ENCODE measurements around the gene NAV2.
"Not testable (repeated sequence)": the region's sequence is repeated elsewhere in the genome, so short reads cannot be mapped to it uniquely, and the experiment has no call there.

The NAV2 gene

DNA sequence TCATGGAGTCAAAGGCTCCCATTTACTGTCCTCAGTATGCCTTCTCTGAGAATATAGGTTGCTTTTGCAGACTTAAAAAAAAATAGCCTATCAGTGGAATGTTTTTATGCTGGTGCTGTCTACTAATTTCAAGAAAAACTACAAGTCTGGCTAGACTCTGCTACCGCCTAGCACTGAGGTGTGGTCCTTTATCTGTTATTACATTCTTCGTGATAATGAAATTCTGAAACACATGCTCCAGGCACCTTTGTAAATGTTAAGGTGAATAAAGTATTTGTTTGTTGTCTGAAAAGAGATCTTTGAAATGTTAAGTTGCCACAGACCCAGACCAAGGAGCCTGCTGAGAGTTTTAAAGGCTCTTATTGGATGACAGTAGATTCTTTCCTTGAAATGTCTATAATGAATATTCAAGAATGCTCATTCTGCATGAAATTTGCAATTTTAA, 352.3 kb downstream of the NAV2 start:
- no peak overlapping the region for H3K4me3 ChIP-seq (ENCODE audit: low read depth, low read length)

DNA sequence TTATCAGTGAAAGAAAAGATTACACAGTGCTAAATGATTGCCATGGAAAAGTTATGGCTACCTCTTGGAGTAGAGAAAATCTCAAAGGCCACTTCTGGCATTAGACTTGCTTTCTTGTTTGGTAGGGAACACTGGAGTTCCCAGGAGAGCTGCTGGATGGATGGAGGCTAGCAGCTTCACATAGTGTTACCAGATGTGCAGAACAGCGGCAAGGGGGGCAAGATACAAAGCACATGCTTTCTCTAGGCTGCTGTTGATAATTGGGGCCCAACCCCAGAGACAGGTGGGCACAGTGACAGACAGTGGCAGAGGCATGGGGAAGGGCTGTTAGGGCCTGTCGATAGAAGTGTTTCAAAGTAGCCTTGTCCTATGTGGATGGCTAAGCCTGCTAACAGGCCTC, 352.8 kb downstream of the NAV2 start:
- no peak overlapping the region for H3K4me3 ChIP-seq (ENCODE audit: low read depth, low read length)

- H3K4me3 ChIP-seq (ENCODE audit: low read depth, low read length) = no peak overlapping the region
Measured at GRCh38 chr11:20066013-20066782, 353.6 kb downstream of the NAV2 start.

- H3K4me3 ChIP-seq (ENCODE audit: low read depth, low read length) = no peak overlapping the region
Measured at GRCh38 chr11:20066783-20067156, 354.1 kb downstream of the NAV2 start.

DNA sequence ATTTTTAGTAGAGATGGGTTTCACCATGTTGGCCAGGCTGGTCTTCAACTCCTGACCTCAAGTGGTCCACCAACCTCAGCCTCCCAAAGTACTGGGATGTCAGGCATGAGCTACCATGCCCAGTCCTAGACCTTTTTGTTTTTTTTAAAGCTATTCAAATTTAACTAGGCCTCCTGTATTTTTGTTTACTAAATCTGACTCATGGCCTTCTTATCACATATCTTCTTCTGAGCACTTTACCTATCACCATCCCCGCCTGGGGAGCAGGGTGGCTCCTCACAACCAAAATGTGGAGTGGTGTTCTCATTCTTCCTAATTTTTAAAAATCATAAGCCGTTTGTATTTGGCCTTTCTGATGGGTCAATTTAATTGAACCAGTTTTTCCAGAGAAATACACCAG, 355.0 kb downstream of the NAV2 start:
- no peak overlapping the region for H3K4me3 ChIP-seq (ENCODE audit: low read depth, low read length)

- H3K4me3 ChIP-seq (ENCODE audit: low read depth, low read length) = no peak overlapping the region
Measured at GRCh38 chr11:20068691-20069090, 356.1 kb downstream of the NAV2 start.

DNA sequence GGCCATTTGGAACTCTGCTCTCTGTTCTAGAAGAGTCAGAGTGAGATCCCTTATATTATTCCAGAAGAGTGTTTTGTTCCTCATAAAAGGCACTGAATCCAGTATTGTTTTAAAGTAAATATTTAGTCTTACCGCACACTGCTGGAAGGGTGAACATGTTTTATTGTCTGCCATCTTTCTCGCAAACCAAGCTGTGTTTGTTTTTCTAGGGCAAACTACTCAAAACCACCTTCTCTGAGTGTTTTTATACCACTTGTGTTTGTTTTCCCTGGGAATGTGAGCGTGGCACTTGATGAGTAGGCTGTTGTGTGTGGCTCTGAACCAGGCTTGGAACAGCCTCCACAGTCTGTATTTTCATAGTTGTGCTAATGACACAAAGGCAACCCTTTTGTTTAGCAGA, 357.8 kb downstream of the NAV2 start:
- no peak overlapping the region for H3K4me3 ChIP-seq (ENCODE audit: low read depth, low read length)

DNA sequence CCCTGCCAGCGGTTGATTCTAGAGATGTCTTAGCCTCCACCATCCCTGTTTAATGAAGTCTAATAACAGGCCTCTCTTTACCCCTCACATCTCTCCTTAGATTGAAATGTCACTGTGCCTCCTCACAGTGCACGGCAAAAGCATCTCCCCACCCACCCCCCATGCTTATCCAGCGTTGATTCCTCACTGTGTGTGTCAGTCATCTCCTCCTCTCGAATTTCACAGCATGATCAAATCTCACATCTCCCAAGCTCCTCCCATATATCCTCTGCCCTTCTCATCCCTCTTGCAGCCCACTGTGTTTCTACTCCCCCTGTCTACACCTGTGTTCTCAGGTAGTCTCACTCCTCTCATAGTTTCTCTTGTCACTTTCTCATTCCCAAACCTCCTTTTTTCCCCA, 363.0 kb downstream of the NAV2 start:
- no peak overlapping the region for H3K4me3 ChIP-seq (ENCODE audit: low read depth, low read length)

DNA sequence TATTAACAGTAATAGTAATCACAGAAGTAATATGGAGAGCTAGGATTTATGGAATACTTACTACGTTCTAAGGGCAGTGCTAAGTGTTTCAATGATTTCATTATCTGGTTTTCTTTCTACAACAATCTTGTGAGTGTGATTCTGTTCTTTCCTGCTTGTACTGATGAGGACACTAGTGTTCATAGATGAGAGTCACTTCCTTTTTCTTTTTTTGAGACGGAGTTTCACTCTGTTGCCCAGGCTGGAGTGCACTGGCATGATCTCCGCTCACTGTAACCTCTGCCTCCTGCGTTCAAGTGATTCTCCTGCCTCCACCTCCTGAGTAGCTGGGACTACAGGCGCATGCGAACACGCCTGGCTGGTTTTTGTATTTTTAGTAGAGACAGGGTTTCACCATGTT, 366.2 kb downstream of the NAV2 start:
- H3K4me3 ChIP-seq (ENCODE audit: low read depth, low read length) = no peak overlapping the region

- no peak overlapping the region for H3K4me3 ChIP-seq (ENCODE audit: low read depth, low read length)
Measured at GRCh38 chr11:20080032-20080685, 367.5 kb downstream of the NAV2 start.

DNA sequence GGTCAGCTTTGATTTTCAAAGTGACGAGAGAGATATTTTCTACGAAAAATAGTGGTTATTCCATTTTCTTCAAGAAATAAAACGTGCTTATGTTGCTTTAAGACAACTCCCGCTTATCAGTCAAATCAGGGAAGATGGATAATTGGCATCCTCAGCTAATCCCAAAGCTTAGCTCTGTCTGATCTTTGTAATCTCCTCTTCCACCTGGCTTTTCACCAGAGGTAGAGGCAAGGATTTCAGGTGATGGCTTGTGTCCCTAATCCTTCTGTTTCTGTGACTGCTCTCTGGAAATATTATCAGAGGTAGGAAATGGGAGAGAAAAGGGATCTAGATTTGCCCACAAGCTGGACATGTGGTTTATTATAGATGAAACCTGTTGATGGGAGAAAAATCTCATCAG, 368.7 kb downstream of the NAV2 start:
- no peak overlapping the region for H3K4me3 ChIP-seq (ENCODE audit: low read depth, low read length)

DNA sequence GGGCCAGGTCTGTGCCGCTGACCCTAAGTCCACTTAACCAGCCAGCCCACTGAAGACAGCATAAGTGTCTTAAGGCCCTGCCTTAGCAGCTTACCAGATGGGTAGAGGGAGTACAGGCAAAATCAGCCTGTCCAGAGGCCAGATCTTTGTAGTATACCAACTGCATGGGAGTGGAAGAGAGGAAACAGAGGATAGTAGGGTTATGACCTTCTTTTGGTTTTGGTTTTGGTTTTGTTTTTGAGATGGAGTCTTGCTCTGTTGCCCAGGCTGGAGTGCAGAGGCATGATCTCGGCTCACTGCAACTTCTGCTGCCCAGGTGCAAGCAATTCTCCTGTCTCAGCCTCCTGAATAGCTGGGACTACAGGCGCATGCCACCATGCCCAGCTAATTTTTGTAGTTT, 371.2 kb downstream of the NAV2 start:
- not testable (repeated sequence) for H3K4me3 ChIP-seq (ENCODE audit: low read depth, low read length)

- no peak overlapping the region for H3K4me3 ChIP-seq (ENCODE audit: low read depth, low read length)
Measured at GRCh38 chr11:20084921-20085814, 372.5 kb downstream of the NAV2 start.

- no peak overlapping the region for H3K4me3 ChIP-seq (ENCODE audit: low read depth, low read length)
Measured at GRCh38 chr11:20085918-20086317, 373.3 kb downstream of the NAV2 start.

GRCh38 chr11:20087118-20087521, 374.5 kb downstream of the NAV2 start:
- H3K4me3 ChIP-seq (ENCODE audit: low read depth, low read length) = no peak overlapping the region

DNA sequence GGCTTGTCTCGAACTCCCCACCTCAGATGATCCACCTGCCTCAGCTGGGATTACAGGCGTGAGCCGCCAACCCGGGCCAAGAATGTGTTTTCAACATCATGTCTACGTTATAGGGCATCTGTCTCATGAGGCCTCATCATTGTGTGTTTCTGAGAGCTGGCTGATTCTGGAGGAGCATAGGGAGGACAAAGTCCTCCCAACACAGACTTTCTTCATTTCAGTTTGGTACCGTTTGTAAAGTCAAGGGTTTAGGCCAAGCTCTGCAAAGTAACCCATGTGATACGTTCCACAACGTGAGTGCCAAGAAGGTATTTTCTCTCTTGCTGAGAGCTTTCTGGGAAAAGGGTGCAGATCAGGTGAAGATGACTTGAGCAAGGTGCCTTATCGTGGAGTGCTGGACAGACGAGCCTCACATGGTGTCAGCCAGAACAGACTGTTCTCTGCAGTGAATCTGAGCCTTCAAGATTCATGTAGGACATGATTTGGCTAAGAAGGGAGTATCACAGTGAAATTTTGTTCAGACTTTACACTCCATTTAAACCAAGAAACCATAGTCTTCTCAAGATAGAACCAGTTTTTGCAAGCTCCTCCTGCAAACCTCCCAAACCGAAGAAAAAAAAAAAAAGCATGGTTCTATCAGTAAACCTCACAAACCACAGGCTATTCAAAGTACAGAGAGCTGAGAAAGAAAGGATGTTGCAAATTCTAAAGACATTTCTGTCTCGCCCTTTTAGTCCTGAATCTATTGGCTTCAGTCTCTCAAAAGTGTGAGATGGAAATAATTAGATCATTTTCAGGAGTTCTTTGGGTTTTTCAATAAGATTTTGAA, 376.0 kb downstream of the NAV2 start:
- no peak overlapping the region for H3K4me3 ChIP-seq (ENCODE audit: low read depth, low read length)

DNA sequence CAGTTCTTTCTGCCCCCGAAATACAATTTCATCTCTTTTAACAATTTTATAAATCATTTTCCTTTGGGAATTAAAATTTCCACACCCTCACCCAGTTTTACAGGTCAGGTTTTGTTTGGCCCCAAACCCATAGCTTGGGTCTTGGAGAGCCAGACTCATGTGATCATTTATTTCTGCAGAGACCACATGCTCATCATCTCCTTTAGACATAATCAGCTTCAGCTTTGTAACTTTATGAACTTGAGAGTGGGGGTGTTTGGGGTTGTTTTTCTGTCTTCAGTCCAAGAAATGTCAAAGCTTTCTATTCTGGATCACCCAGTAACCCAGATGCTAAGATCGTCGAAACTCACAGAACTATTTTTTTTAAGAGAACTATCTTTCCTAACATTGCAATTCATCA, 376.7 kb downstream of the NAV2 start:
- H3K4me3 ChIP-seq (ENCODE audit: low read depth, low read length) = no peak overlapping the region

DNA sequence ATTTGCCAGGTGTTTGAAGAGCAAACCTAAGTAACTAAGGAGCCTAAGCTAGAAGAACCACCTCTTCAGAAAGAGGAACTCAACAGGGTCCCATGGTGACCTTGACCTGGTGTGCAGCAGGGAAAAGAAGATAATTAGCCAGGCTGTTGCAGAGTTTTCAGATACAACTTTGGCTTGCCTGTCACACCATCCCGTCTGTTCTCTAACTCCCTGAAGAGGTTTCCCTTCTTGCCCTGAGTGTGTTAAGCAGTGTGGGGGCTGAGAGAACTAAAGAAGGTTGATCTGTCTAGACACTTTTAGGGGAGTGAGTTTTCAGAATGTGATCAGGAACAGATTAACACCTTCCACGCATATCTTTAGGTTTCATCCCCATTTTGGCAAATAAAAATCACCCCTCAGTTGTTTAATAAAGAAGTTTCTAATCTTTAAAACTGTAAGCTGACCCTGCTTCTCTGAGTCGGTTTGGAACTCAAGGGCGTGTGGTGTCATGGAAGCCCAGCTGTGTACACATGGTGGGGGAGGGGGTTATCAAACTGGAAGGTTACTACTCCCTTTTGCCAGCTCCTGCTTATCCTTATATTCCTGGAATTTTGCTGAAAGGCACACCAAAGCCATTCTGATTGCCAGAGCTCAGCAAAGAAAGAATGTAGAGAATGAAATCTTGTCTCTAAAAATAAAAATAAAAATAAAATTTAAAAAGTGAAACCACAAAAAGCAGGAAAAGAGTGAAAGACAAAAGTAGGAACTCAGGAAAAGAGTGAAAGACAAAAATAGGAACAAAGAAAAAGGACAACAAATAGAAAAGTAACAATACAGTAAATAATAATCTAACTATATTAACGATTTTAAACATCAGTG, 377.4 kb downstream of the NAV2 start:
- H3K4me3 ChIP-seq (ENCODE audit: low read depth, low read length) = no peak overlapping the region

- no peak overlapping the region for H3K4me3 ChIP-seq (ENCODE audit: low read depth, low read length)
Measured at GRCh38 chr11:20090654-20091374, 378.2 kb downstream of the NAV2 start.

Data from iPS-11a (cell line).